Calu3 (cell line): Measurements from ENCODE around the gene TSPAN18. TPM values are rescaled to one million over a fixed set of nuclear protein-coding genes. Genes with fewer than 3 reads are reported as not detected.

Experiments
- BruUV-seq: library from RNA; stranded (reverse); fragments of 400-500 nt; replicated peaks from 2 replicates; lab custom pipeline; 2021; lab: Mats Ljungman, UMichigan
- CTCF ChIA-PET: fragments of 300-600 bp; sonication (Branson Sonifier 250); formaldehyde crosslinking; loops from one replicate; lab custom pipeline; 2022; ENCODE audit warnings: antibody characterized with exemption; lab: Charles Lee
- DNase-seq: peaks from one replicate; pipeline ENCODE4 v3.0.0; 2022
- H3K27ac Mint-ChIP-seq: one replicate; pipeline ENCODE4 v1.8.0; 2022; ENCODE audit warnings: mixed read lengths; ENCODE audit not compliant: unreplicated experiment
- H3K27me3 Mint-ChIP-seq: one replicate; pipeline ENCODE4 v1.8.0; 2022; ENCODE audit warnings: mixed read lengths; ENCODE audit not compliant: unreplicated experiment
- H3K36me3 Mint-ChIP-seq: one replicate; pipeline ENCODE4 v1.8.0; 2022; ENCODE audit warnings: mild to moderate bottlenecking, moderate library complexity, mixed read lengths; ENCODE audit not compliant: insufficient read depth, unreplicated experiment
- H3K4me1 Mint-ChIP-seq: one replicate; pipeline ENCODE4 v1.8.0; 2022; ENCODE audit warnings: mild to moderate bottlenecking, low read depth, mixed read lengths; ENCODE audit not compliant: unreplicated experiment
- H3K4me3 Mint-ChIP-seq: one replicate; pipeline ENCODE4 v1.8.0; 2022; ENCODE audit warnings: mild to moderate bottlenecking, low read depth, moderate library complexity, mixed read lengths; ENCODE audit not compliant: unreplicated experiment
- H3K9me3 Mint-ChIP-seq: one replicate; pipeline ENCODE4 v1.8.0; 2022; ENCODE audit warnings: low read depth, mixed read lengths; ENCODE audit not compliant: unreplicated experiment
- CTCF ChIP-seq: fragments of 200-600 bp; IDR thresholded peaks from one replicate; pipeline ENCODE4 v1.8.0; 2022; ENCODE audit warnings: antibody characterized with exemption; ENCODE audit not compliant: unreplicated experiment
- intact Hi-C: fragments of 100-400 bp; cut with micrococcal nuclease; formaldehyde crosslinking; loops from one replicate; pipeline ENCODE4 v1.10.0; 2022; ENCODE audit not compliant: unreplicated experiment
- total RNA-seq: library from RNA; stranded (reverse); gene quantifications from 2 replicates; pipeline ENCODE4 v1.2.3, GENCODE V29; 2022

The TSPAN18 gene
- total RNA-seq, 1 experiment from 2014 or later, result not detected

GRCh38 chr11:44914105-44914504 lies 187.3 kb downstream of the TSPAN18 start:
- no peaks in the 10 kb centered on the region for H3K36me3 Mint-ChIP-seq
- TF ChIP-seq CTCF, result no peak
- intact Hi-C loops, result loop anchor here (5.0 kb wide), 1 partner anchor 137 kb away; no protein-coding TSS in a partner anchor
- no peak overlapping the region for H3K27ac Mint-ChIP-seq
- no peaks in the 10 kb centered on the region for H3K9me3 Mint-ChIP-seq
- no peak overlapping the region for H3K4me3 Mint-ChIP-seq
- peaks cover 72% of the 10 kb centered on the region for H3K27me3 Mint-ChIP-seq
- BruUV-seq, result no TSS peak
- DNase-seq, result no peak
- no peaks in the 10 kb centered on the region for H3K4me1 Mint-ChIP-seq
- CTCF ChIA-PET, result no interaction called here

DNA sequence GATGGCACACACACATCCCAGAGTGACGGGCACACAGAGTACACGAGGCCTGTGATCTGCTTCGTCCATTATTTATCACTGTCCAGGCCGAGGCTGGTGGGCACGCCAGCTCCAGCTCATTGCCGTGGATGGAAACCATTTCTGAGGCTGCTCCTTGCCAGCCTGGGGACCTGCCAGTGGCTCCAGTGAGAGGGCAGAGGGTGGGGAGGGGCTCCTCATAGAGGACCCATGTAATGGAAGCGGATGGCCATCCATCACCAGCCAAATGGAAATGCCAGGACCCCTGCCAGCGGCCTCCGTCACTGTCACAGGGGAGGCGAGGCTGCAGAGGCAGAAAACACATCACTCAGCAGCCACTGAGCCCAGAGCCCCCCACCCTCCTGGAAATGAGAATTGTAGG lies 188.2 kb downstream of the TSPAN18 start:
- H3K27ac Mint-ChIP-seq, result no peak overlapping the region
- intact Hi-C loops, result no loop called here
- no peaks in the 10 kb centered on the region for H3K9me3 Mint-ChIP-seq
- BruUV-seq, result no TSS peak
- H3K36me3 Mint-ChIP-seq, result no peaks in the 10 kb centered on the region
- DNase-seq, result no peak
- CTCF ChIA-PET, result no interaction called here
- H3K4me1 Mint-ChIP-seq, result no peaks in the 10 kb centered on the region
- no peak for TF ChIP-seq CTCF
- no peak overlapping the region for H3K4me3 Mint-ChIP-seq
- peaks cover 72% of the 10 kb centered on the region for H3K27me3 Mint-ChIP-seq

DNA sequence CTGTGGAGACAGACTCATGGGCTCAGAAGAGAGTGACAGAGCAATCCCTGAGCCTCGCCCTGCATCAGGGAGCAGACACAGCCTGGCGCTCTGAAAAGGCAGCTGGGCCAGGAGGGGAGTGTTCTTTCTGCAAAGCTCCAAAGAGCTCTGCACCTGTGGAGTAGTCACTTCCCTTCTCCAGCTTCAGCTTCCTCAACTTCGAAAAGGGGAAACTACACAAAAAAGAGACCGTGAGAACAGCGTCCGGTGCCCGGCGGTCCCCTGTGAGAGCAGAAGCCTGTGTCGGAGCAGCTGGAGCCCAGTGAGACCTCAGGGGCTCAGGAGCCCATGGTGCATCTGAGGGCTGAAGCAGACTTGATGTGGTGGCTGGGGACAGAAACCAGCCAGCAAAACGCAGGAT lies 188.9 kb downstream of the TSPAN18 start:
- Mint-ChIP-seq H3K4me3 (no peak overlapping the region), H3K27me3 (peaks cover 72% of the 10 kb centered on the region), H3K27ac (no peak overlapping the region), H3K36me3 (no peaks in the 10 kb centered on the region), H3K9me3 (no peaks in the 10 kb centered on the region), H3K4me1 (no peaks in the 10 kb centered on the region)
- DNase-seq, result no peak
- no peak for TF ChIP-seq CTCF
- CTCF ChIA-PET, result no interaction called here
- intact Hi-C loops, result no loop called here
- no TSS peak for BruUV-seq

GRCh38 chr11:44916331-44916730 lies 189.6 kb downstream of the TSPAN18 start:
- no peak for DNase-seq
- Mint-ChIP-seq H3K27ac (no peak overlapping the region), H3K9me3 (no peaks in the 10 kb centered on the region), H3K36me3 (no peaks in the 10 kb centered on the region), H3K27me3 (peaks cover 78% of the 10 kb centered on the region), H3K4me3 (no peak overlapping the region), H3K4me1 (no peaks in the 10 kb centered on the region)
- TF ChIP-seq CTCF, result no peak
- CTCF ChIA-PET, result no interaction called here
- intact Hi-C loops, result no loop called here
- BruUV-seq, result no TSS peak
